ENCODE results near the gene DMXL1. TPM values are rescaled to one million over a fixed set of nuclear protein-coding genes. Genes with fewer than 3 reads are reported as not detected.
A peak's percentile ranks its signal among the peaks of the same experiment; 100 is the strongest.

DMXL1 gene
- total RNA-seq, 3 donors from 2014 or later = 53.1 to 91.2 (median 60.3) TPM

GRCh38 chr5:119270121-119270565 lies 199.3 kb downstream of the DMXL1 start:
- Histone ChIP-seq H3K27me3 (no peaks in the 10 kb centered on the region), H3K4me1 (no peaks in the 10 kb centered on the region), H3K27ac (no peak overlapping the region), H3K4me3 (no peak overlapping the region), H3K9me3 (no peaks in the 10 kb centered on the region), H3K36me3 (no peaks in the 10 kb centered on the region)
- no peak for DNase-seq (ENCODE audit: low spot score in 2 of 2)
- intact Hi-C loops (cut with DNase I; ENCODE audit: low total_unique reads) = loop anchor here (10.0 kb wide), 1 partner anchor 145 kb away; no protein-coding TSS in a partner anchor
- no peak for TF ChIP-seq POLR2AphosphoS5 (IDR thresholded peaks at IDR 0.05)
- TF ChIP-seq POLR2A (IDR thresholded peaks at IDR 0.05) = no peak
- no peak for TF ChIP-seq CTCF (IDR thresholded peaks at IDR 0.05)

GRCh38 chr5:119270960-119271757 lies 200.3 kb downstream of the DMXL1 start:
- no peak for TF ChIP-seq POLR2A (IDR thresholded peaks at IDR 0.05)
- no peak for TF ChIP-seq POLR2AphosphoS5 (IDR thresholded peaks at IDR 0.05)
- TF ChIP-seq CTCF (IDR thresholded peaks at IDR 0.05) = no peak
- no peak overlapping the region for H3K4me3 ChIP-seq
- no peaks in the 10 kb centered on the region for H3K9me3 ChIP-seq
- H3K27me3 ChIP-seq = no peaks in the 10 kb centered on the region
- no peaks in the 10 kb centered on the region for H3K36me3 ChIP-seq
- H3K27ac ChIP-seq = no peak overlapping the region
- H3K4me1 ChIP-seq = no peaks in the 10 kb centered on the region
- no peak for DNase-seq (ENCODE audit: low spot score in 2 of 2)
- intact Hi-C loops (cut with DNase I; ENCODE audit: low total_unique reads) = loop anchor here (10.0 kb wide), 1 partner anchor 144 kb away; no protein-coding TSS in a partner anchor

- no peaks in the 10 kb centered on the region for H3K27me3 ChIP-seq
- no peaks in the 10 kb centered on the region for H3K9me3 ChIP-seq
- H3K4me3 ChIP-seq = no peak overlapping the region
- H3K36me3 ChIP-seq = no peaks in the 10 kb centered on the region
- intact Hi-C loops (cut with DNase I; ENCODE audit: low total_unique reads) = loop anchor here (10.0 kb wide), 1 partner anchor 143 kb away; no protein-coding TSS in a partner anchor
- no peak for TF ChIP-seq POLR2A (IDR thresholded peaks at IDR 0.05)
- TF ChIP-seq POLR2AphosphoS5 (IDR thresholded peaks at IDR 0.05) = no peak
- no peak for TF ChIP-seq CTCF (IDR thresholded peaks at IDR 0.05)
- no peak overlapping the region for H3K27ac ChIP-seq
- DNase-seq (ENCODE audit: low spot score in 2 of 2) = no peak
- no peaks in the 10 kb centered on the region for H3K4me1 ChIP-seq
Measured at GRCh38 chr5:119271758-119272730, 201.2 kb downstream of the DMXL1 start.

- Histone ChIP-seq H3K4me3 (no peak overlapping the region), H3K27me3 (no peaks in the 10 kb centered on the region), H3K9me3 (no peaks in the 10 kb centered on the region), H3K27ac (peak overlapping the region in 1 of 2 donors; percentile 23), H3K4me1 (no peaks in the 10 kb centered on the region), H3K36me3 (no peaks in the 10 kb centered on the region)
- intact Hi-C loops (cut with DNase I; ENCODE audit: low total_unique reads) = loop anchor here (10.0 kb wide), 1 partner anchor 141 kb away; no protein-coding TSS in a partner anchor
- no peak for TF ChIP-seq CTCF (IDR thresholded peaks at IDR 0.05)
- TF ChIP-seq POLR2AphosphoS5 (IDR thresholded peaks at IDR 0.05) = no peak
- TF ChIP-seq POLR2A (IDR thresholded peaks at IDR 0.05) = no peak
- DNase-seq (ENCODE audit: low spot score in 2 of 2) = no peak
Measured at GRCh38 chr5:119273391-119273839, 202.5 kb downstream of the DMXL1 start.

All from breast epithelium (tissue), 4 donors.